SK-N-DZ (cell line): ENCODE results near the gene BARD1.

Source experiments
- small RNA-seq, 2 experiments: library from RNA; depleted of rRNA; stranded (forward); fragments of <200 nt; gene quantifications; one replicate each; pipeline ENCODE3, GENCODE V24; 2014

BARD1 gene

Small RNAs within 50 kb of the gene (small RNA-seq; reads per million reads assigned to genes)
- 0 to 1.0 reads per million in 2 experiments for gene SNORA70I
